Neural cell (in vitro differentiated cells): ENCODE data around the gene CTRB2. TPM values are rescaled to one million over a fixed set of nuclear protein-coding genes. Genes with fewer than 3 reads are reported as not detected.

ENCODE experiments used
- H2AFZ ChIP-seq: fragments of 200-600, 300-800 bp; sonication (generic), shearing (Covaris generic); 2 replicates; pipeline ENCODE4 v1.6.0; 2014; ENCODE audit warnings: low read depth, mild to moderate bottlenecking, antibody characterized with exemption, low read length, moderate library complexity
- H3F3A ChIP-seq: fragments of 200-600 bp; shearing (Covaris generic); 2 replicates; pipeline ENCODE4 v1.6.1; 2016; ENCODE audit warnings: mild to moderate bottlenecking, moderate library complexity, mixed read lengths, antibody characterized with exemption, low read length; ENCODE audit not compliant: insufficient read depth, poor library complexity, severe bottlenecking
- H3K27ac ChIP-seq: fragments of 200-600, 300-800 bp; sonication (generic), shearing (Covaris generic); 2 replicates; pipeline ENCODE4 v1.5.1; 2014; ENCODE audit warnings: mild to moderate bottlenecking, low read length, moderate library complexity
- H3K27me3 ChIP-seq: fragments of 300-800, 200-600 bp; sonication (generic), shearing (Covaris generic); 2 replicates; pipeline ENCODE4 v1.6.0; 2014; ENCODE audit warnings: mild to moderate bottlenecking, low read depth, low read length, moderate library complexity; ENCODE audit not compliant: insufficient read depth
- H3K36me3 ChIP-seq: fragments of 300-800, 200-600 bp; sonication (generic), shearing (Covaris generic); 2 replicates; pipeline ENCODE4 v1.5.1; 2014; ENCODE audit warnings: mild to moderate bottlenecking, antibody characterized with exemption, low read length, moderate library complexity; ENCODE audit not compliant: insufficient read depth
- H3K4me2 ChIP-seq: fragments of 300-800, 200-600 bp; sonication (generic), shearing (Covaris generic); 2 replicates; pipeline ENCODE4 v1.6.0; 2014; ENCODE audit warnings: mild to moderate bottlenecking, low read length
- H3K4me3 ChIP-seq: fragments of 300-800, 200-600 bp; sonication (generic), shearing (Covaris generic); 2 replicates; pipeline ENCODE4 v1.5.1; 2014; ENCODE audit warnings: mild to moderate bottlenecking, low read length, moderate library complexity
- H3K79me2 ChIP-seq: fragments of 200-600 bp; shearing (Covaris generic); replicated peaks from 2 replicates; pipeline ENCODE4 v1.6.0; 2014; ENCODE audit warnings: mild to moderate bottlenecking, low read length, moderate library complexity; ENCODE audit not compliant: insufficient read depth
- H3K9ac ChIP-seq: fragments of 300-800, 200-600 bp; sonication (generic), shearing (Covaris generic); 2 replicates; pipeline ENCODE4 v1.6.1; 2016; ENCODE audit warnings: mild to moderate bottlenecking, low read length, mixed read lengths
- H3K9me2 ChIP-seq: fragments of 200-600 bp; shearing (Covaris generic); 2 replicates; pipeline ENCODE4 v1.6.1; 2016; ENCODE audit warnings: mild to moderate bottlenecking, low read length, mixed read lengths; ENCODE audit not compliant: insufficient read depth
- H3K9me3 ChIP-seq: fragments of 200-600, 300-800 bp; sonication (generic), shearing (Covaris generic); 2 replicates; pipeline ENCODE4 v1.6.1; 2016; ENCODE audit warnings: mild to moderate bottlenecking, mixed run types, low read length, moderate library complexity, mixed read lengths
- H4K20me1 ChIP-seq: fragments of 200-600 bp; shearing (Covaris generic); 2 replicates; pipeline ENCODE4 v1.6.1; 2016; ENCODE audit warnings: mild to moderate bottlenecking, mixed run types; ENCODE audit not compliant: insufficient read depth
- EP300 ChIP-seq: fragments of 450-650 bp; conservative IDR thresholded peaks from 2 replicates; pipeline ENCODE4 v1.6.1; 2014; ENCODE audit warnings: antibody characterized with exemption, mild to moderate bottlenecking, moderate library complexity; ENCODE audit not compliant: poor library complexity, severe bottlenecking
- EZH2 ChIP-seq: fragments of 200-600, 300-800 bp; shearing (Covaris generic), sonication (generic); IDR thresholded peaks from 2 replicates; pipeline ENCODE4 v1.6.1; 2014; ENCODE audit warnings: antibody characterized with exemption, low read length, borderline replicate concordance, mild to moderate bottlenecking; ENCODE audit not compliant: insufficient read depth, poor library complexity, severe bottlenecking
- MXI1 ChIP-seq: fragments of 450-650 bp; conservative IDR thresholded peaks from 2 replicates; pipeline ENCODE4 v1.6.1; 2014; ENCODE audit warnings: antibody characterized with exemption, mild to moderate bottlenecking; ENCODE audit not compliant: poor library complexity, severe bottlenecking
- POLR2AphosphoS5 ChIP-seq: IDR thresholded peaks from 2 replicates; pipeline ENCODE4 v1.6.1; 2012
- RAD21 ChIP-seq: fragments of 450-650 bp; conservative IDR thresholded peaks from 2 replicates; pipeline ENCODE4 v1.6.1; 2014; ENCODE audit warnings: antibody characterized with exemption, mild to moderate bottlenecking, moderate library complexity
- SMC3 ChIP-seq: fragments of 450-650 bp; conservative IDR thresholded peaks from 2 replicates; pipeline ENCODE4 v1.6.1; 2014; ENCODE audit warnings: antibody characterized with exemption, mild to moderate bottlenecking, moderate library complexity; ENCODE audit not compliant: poor library complexity
- TAF1 ChIP-seq: IDR thresholded peaks from 2 replicates; pipeline ENCODE4 v1.6.1; 2012; ENCODE audit warnings: low read depth
- polyA plus RNA-seq: library from polyadenylated mRNA; depleted of rRNA; stranded (reverse); fragments of >200 nt; gene quantifications from 2 replicates; pipeline ENCODE4 v1.2.3, GENCODE V29; 2014
- TF ChIP-seq, protein P1 (sequence below): fragments of 450-650 bp; IDR thresholded peaks from 2 replicates; pipeline ENCODE4 v1.5.1; 2014; ENCODE audit warnings: antibody characterized with exemption, mild to moderate bottlenecking, moderate library complexity; ENCODE audit not compliant: poor library complexity, severe bottlenecking
- TF ChIP-seq, protein P2 (sequence below): IDR thresholded peaks from 2 replicates; pipeline ENCODE4 v1.6.1; 2012; ENCODE audit warnings: borderline replicate concordance

CTRB2 gene
- polyA plus RNA-seq, 1 donor from 2014 or later: not detected

DNA sequence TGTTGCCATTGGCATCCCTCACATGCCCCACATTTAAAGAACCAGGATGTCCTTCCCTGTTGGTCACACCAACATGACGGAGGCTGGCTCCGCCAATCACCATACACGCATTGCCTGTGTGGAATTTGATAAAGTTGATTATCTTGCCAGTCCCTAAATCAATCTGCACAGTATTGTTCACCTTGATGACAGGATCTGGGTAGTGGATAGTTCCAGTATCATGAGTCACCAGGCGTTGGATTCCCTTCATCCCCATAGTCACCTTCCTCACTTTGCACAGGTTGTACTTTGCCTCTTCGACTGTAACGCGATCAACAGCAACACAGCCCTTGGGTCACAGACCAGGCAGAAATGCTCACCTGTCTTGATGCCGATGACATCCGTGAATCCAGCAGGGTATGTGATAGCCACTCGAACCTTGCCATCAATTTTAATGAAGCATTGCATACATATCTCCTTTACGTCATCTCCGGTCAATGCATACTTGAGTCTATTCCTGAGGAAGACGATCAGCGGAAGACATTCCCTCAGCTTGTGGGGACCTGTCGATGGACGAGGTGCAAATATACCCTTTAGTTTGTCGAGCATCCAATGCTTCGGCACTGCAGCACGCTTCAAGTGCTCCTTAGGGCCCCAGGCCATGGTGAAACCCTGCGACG lies 14.2 kb downstream of the CTRB2 start:
- Histone ChIP-seq H3K79me2 (no peaks in the 10 kb centered on the region), H3F3A (no peaks in the 10 kb centered on the region), H3K4me3 (no peak overlapping the region), H3K9ac (no peak overlapping the region), H3K27ac (no peak overlapping the region), H3K36me3 (no peaks in the 10 kb centered on the region), H3K9me2 (no peaks in the 10 kb centered on the region), H3K9me3 (no peaks in the 10 kb centered on the region), H3K27me3 (no peaks in the 10 kb centered on the region), H3K4me2 (no peak overlapping the region), H2AFZ (no peak overlapping the region), H4K20me1 (no peaks in the 10 kb centered on the region)
- TF ChIP-seq SMC3 (no peak), EP300 (no peak), TAF1 (no peak), POLR2AphosphoS5 (no peak), EZH2 (no peak), MXI1 (no peak), RAD21 (no peak)
- TF ChIP-seq, protein P1, sequence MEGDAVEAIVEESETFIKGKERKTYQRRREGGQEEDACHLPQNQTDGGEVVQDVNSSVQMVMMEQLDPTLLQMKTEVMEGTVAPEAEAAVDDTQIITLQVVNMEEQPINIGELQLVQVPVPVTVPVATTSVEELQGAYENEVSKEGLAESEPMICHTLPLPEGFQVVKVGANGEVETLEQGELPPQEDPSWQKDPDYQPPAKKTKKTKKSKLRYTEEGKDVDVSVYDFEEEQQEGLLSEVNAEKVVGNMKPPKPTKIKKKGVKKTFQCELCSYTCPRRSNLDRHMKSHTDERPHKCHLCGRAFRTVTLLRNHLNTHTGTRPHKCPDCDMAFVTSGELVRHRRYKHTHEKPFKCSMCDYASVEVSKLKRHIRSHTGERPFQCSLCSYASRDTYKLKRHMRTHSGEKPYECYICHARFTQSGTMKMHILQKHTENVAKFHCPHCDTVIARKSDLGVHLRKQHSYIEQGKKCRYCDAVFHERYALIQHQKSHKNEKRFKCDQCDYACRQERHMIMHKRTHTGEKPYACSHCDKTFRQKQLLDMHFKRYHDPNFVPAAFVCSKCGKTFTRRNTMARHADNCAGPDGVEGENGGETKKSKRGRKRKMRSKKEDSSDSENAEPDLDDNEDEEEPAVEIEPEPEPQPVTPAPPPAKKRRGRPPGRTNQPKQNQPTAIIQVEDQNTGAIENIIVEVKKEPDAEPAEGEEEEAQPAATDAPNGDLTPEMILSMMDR: no peak
- TF ChIP-seq, protein P2, sequence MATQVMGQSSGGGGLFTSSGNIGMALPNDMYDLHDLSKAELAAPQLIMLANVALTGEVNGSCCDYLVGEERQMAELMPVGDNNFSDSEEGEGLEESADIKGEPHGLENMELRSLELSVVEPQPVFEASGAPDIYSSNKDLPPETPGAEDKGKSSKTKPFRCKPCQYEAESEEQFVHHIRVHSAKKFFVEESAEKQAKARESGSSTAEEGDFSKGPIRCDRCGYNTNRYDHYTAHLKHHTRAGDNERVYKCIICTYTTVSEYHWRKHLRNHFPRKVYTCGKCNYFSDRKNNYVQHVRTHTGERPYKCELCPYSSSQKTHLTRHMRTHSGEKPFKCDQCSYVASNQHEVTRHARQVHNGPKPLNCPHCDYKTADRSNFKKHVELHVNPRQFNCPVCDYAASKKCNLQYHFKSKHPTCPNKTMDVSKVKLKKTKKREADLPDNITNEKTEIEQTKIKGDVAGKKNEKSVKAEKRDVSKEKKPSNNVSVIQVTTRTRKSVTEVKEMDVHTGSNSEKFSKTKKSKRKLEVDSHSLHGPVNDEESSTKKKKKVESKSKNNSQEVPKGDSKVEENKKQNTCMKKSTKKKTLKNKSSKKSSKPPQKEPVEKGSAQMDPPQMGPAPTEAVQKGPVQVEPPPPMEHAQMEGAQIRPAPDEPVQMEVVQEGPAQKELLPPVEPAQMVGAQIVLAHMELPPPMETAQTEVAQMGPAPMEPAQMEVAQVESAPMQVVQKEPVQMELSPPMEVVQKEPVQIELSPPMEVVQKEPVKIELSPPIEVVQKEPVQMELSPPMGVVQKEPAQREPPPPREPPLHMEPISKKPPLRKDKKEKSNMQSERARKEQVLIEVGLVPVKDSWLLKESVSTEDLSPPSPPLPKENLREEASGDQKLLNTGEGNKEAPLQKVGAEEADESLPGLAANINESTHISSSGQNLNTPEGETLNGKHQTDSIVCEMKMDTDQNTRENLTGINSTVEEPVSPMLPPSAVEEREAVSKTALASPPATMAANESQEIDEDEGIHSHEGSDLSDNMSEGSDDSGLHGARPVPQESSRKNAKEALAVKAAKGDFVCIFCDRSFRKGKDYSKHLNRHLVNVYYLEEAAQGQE: no peak

DNA sequence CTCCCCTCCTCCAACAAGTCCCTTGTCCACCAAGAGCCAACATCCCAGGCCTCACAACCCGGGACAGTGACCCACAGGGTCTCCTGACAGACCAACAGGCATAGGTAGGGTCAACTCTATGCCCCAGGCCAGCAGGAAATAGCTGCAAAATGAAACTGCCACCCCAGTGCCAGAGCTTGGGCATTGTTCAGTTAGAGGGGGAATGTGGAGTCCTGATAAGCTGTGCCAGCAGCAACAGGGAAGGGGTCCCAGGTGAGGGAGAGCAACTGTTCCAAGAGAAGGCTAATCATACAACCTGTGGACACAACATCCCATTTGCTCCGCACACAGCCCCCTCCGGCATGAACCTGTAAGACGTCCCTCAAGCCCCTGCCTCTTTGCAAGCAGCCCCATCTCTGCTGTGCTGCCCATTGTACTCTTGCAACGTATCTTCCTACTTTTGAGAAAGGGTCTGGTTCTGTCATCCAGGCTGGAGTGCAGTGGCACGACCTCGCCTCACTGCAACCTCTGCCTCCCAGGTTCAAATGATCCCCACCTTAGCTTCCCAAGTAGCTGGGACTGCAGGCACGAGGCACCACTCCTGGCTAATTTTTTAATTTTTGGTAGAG lies 17.2 kb downstream of the CTRB2 start:
- Histone ChIP-seq H3F3A (no peaks in the 10 kb centered on the region), H3K9ac (no peak overlapping the region), H3K79me2 (no peaks in the 10 kb centered on the region), H3K27me3 (no peaks in the 10 kb centered on the region), H3K36me3 (no peaks in the 10 kb centered on the region), H3K4me2 (no peak overlapping the region), H3K4me3 (no peak overlapping the region), H4K20me1 (no peaks in the 10 kb centered on the region), H3K9me2 (no peaks in the 10 kb centered on the region), H3K27ac (no peak overlapping the region), H2AFZ (no peak overlapping the region), H3K9me3 (no peaks in the 10 kb centered on the region)
- TF ChIP-seq RAD21: no peak
- TF ChIP-seq, protein P1: no peak
- no peak for TF ChIP-seq POLR2AphosphoS5
- TF ChIP-seq SMC3: no peak
- TF ChIP-seq TAF1: no peak
- no peak for TF ChIP-seq EP300
